ENCODE measurements around the gene SEMA4D. TPM values are rescaled to one million over a fixed set of nuclear protein-coding genes. Genes with fewer than 3 reads are reported as not detected.

The SEMA4D gene
- polyA plus RNA-seq, 1 experiment, result 0.50 TPM

- Histone ChIP-seq H3K36me3 (ENCODE audit: control insufficient read depth, insufficient read depth, low read length) (no peaks in the 10 kb centered on the region), H3K27me3 (ENCODE audit: control insufficient read depth, insufficient read depth, low read length) (no peaks in the 10 kb centered on the region), H3K4me3 (ENCODE audit: low read depth, low read length) (no peak overlapping the region)
- POLR2A ChIA-PET, result no interaction called here
- CTCF ChIA-PET, result interaction anchor here (1.2 to 1.9 kb wide), 2 partner anchors 13 to 30 kb away, joined by 3 to 5 read pairs; no protein-coding TSS in a partner anchor
- no peak for TF ChIP-seq CTCF (IDR thresholded peaks at IDR 0.05; ENCODE audit: insufficient read depth, low read depth, low read length)
- DNase-seq (ENCODE audit: low read depth), result no peak
Measured at GRCh38 chr9:89518466-89519365, 20.8 kb upstream of the SEMA4D start.

GRCh38 chr9:89515416-89515815 is 17.5 kb upstream of the SEMA4D start:
- CTCF ChIA-PET, result no interaction called here
- TF ChIP-seq CTCF (IDR thresholded peaks at IDR 0.05; ENCODE audit: insufficient read depth, low read depth, low read length), result no peak
- Histone ChIP-seq H3K36me3 (ENCODE audit: control insufficient read depth, insufficient read depth, low read length) (no peaks in the 10 kb centered on the region), H3K4me3 (ENCODE audit: low read depth, low read length) (no peak overlapping the region), H3K27me3 (ENCODE audit: control insufficient read depth, insufficient read depth, low read length) (peaks cover 4% of the 10 kb centered on the region; the same call in 1 of the 2 replicates)
- POLR2A ChIA-PET, result no interaction called here
- no peak for DNase-seq (ENCODE audit: low read depth)

GRCh38 chr9:89514956-89515355 is 17.0 kb upstream of the SEMA4D start:
- no peak for DNase-seq (ENCODE audit: low read depth)
- H3K36me3 ChIP-seq (ENCODE audit: control insufficient read depth, insufficient read depth, low read length), result no peaks in the 10 kb centered on the region
- POLR2A ChIA-PET, result no interaction called here
- CTCF ChIA-PET, result no interaction called here
- H3K4me3 ChIP-seq (ENCODE audit: low read depth, low read length), result no peak overlapping the region
- TF ChIP-seq CTCF (IDR thresholded peaks at IDR 0.05; ENCODE audit: insufficient read depth, low read depth, low read length), result no peak
- peaks cover 4% of the 10 kb centered on the region; the same call in 1 of the 2 replicates for H3K27me3 ChIP-seq (ENCODE audit: control insufficient read depth, insufficient read depth, low read length)

GRCh38 chr9:89514337-89514736 is 16.4 kb upstream of the SEMA4D start:
- no peak for TF ChIP-seq CTCF (IDR thresholded peaks at IDR 0.05; ENCODE audit: insufficient read depth, low read depth, low read length)
- ChIA-PET POLR2A (no interaction called here), CTCF (no interaction called here)
- Histone ChIP-seq H3K36me3 (ENCODE audit: control insufficient read depth, insufficient read depth, low read length) (no peaks in the 10 kb centered on the region), H3K4me3 (ENCODE audit: low read depth, low read length) (no peak overlapping the region), H3K27me3 (ENCODE audit: control insufficient read depth, insufficient read depth, low read length) (peaks cover 4% of the 10 kb centered on the region; the same call in 1 of the 2 replicates)
- no peak for DNase-seq (ENCODE audit: low read depth)

GRCh38 chr9:89513837-89514236 is 15.9 kb upstream of the SEMA4D start:
- TF ChIP-seq CTCF (IDR thresholded peaks at IDR 0.05; ENCODE audit: insufficient read depth, low read depth, low read length), result no peak
- peaks cover 4% of the 10 kb centered on the region; the same call in 1 of the 2 replicates for H3K27me3 ChIP-seq (ENCODE audit: control insufficient read depth, insufficient read depth, low read length)
- ChIA-PET POLR2A (no interaction called here), CTCF (interaction anchor here (1.6 kb wide), 1 partner anchor 11 kb away, joined by 3 read pairs; no protein-coding TSS in a partner anchor)
- no peak for DNase-seq (ENCODE audit: low read depth)
- no peak overlapping the region for H3K4me3 ChIP-seq (ENCODE audit: low read depth, low read length)
- H3K36me3 ChIP-seq (ENCODE audit: control insufficient read depth, insufficient read depth, low read length), result no peaks in the 10 kb centered on the region

Data from BJ (cell line).